Fibroblast of gingiva (primary cell): ENCODE data around the gene CLCA4.
"Not testable (repeated sequence)": the region's sequence is repeated elsewhere in the genome, so short reads cannot be mapped to it uniquely, and the experiment has no call there.

Source experiments
- DNase-seq: peaks from one replicate; pipeline ENCODE4 v3.0.0-alpha.2; 2011; ENCODE audit warnings: low read depth

CLCA4 gene

DNA sequence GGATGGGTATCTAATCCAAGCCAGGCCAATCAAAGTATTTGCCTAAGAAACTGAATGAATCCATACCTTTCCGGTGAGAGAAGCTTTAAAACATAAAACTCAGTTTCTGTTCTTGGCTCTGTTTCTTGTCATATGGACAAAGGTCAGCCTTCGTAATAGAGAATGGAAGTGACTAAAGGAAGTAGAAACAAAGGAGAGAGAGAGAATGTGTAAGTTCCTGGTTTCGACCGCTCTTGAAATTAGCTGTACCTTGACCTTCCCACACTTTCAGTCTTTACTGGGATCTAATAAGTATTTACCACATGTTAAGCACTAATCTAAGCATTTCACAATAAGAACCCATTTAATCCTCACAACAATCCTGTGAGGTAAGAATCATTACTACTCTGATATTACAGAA is 19.6 kb upstream of the CLCA4 start:
- DNase-seq, result no peak

DNA sequence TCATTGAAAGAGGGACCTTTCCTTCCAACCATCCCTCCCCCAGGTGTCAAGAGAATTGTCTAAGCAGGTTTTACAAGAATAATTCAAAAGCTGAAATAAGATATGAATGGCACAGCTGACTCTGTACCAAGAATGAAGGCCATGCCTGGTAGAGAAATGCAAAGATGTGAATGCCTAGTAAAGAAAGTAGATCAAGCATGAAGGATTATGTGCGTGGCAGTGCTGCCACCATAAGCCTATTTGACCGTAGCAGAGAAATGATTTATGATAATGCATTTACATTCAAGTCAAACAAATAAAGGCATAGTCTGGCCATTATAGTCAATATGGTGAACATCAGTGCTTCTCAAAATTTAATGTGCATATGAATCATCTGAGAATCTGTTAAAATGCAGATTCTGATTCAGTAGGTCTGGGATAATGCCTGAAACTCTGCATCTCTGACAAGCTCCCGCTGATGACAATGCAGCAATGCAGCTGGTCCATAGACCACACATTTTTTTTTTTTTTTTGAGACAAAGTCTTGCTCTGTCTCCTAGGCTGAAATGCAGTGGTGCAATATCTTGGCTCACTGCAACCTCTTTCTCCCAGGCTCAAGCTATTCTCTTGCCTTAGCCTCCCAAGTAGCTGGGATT is 16.6 kb upstream of the CLCA4 start:
- DNase-seq, result no peak

DNA sequence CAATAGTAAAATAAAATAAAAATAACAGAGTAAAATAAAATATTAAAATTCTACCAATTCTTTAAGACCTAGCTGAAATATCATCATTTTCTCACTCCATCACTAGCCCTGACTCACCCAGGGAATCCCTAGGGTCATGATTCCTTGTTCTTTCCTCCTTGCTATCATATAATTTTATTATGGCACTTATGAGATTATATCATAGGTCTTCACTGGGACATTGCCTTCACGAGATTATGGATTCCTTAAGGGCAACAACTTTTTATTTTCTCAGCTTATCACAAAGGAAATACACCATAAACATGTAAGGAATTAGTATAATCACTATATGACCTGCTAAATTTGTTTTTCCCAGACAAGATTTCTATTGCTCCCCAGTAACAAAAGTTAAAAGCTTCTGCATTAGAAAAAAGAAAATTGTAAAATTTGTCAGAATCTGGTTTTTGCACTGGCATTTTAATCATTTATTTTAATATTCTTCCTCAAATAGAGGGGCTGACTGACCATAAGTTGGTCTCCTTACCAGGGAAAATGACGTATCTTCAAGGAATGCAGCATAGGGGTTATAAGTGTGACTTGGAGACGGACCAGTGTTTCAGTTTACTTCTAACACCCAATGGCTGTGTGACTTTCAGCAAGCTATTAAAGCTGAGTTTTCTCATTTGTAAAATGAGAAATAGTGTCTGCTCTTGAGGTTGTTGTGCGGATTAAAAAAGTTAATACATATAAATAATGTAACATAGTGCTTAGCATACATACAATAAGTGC is 8.8 kb upstream of the CLCA4 start:
- DNase-seq, result no peak

DNA sequence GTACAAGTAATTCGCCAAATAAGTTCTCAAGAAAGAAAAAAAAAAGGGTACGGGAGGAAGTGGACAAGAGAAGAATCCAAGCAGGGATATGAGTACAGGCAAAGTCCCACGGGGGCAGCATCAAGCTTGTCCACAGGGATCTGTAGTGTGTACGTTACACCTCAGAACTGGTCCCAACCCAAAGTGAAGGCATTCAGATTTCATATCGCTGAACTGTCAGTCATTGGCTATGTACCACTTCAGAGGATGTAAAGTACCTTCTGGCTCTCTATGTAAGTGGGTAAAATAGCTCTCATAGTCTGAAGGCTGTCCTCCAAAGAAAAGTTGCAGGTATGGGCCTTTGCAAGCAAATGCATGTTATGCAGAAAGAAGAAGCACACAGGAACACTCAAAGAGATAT is 8.1 kb upstream of the CLCA4 start:
- no peak for DNase-seq

DNA sequence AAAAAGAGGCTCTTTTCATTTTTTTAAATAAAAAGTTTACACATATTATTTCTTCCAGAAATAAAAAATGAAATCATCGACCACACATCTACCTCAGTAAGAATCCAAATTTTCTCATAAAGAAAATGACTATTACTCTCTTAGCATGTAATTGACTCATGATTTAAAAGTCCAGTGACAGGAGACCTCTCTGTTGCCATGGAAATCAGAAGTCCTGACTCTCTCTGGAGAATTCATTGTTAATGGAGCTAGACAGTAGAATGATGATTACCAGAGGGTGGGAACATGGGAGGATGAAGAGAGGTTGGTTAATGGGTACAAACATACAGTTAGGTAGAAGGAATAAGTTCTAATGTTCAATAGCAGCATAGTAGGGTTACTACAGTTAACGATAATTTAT is 5.0 kb upstream of the CLCA4 start:
- no peak for DNase-seq

DNA sequence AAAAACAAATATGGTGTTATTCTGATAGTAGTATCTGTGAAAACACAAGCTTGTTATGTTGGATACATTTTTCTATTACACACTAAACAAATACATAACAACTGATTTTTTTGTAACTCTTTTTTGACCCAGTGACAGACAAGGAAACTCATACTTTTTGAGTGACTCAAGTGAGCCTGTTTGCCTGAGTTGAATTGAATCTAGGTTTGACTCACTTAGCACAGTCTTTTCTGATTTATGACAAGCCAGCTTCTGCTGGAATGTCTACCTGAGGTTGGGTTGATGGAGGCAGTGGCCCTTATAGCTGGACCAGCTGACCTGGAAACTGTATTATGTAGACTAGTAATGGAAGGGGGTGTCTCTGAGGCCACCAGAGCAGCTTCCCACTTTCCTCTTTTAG is 4.2 kb upstream of the CLCA4 start:
- DNase-seq, result no peak

DNA sequence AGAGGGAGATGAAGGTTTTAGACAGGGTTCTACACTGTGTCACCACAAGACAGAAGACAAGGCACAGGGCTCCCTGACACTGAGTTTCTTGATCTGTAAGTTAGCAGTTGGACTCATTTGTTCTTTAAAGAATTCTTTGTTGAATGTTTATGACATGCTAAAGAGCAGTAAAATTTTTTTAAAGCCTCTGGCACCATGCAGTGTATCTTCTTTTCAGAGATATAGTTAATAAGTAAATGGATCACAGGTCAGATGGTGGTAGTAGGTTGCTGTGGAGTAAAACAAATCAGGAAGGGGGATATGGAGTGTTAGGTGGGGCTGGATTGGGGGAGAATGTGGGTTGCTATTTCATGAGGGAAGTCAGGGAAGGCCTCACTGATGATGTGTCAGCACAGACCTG is 2.0 kb downstream of the CLCA4 start:
- no peak for DNase-seq

DNA sequence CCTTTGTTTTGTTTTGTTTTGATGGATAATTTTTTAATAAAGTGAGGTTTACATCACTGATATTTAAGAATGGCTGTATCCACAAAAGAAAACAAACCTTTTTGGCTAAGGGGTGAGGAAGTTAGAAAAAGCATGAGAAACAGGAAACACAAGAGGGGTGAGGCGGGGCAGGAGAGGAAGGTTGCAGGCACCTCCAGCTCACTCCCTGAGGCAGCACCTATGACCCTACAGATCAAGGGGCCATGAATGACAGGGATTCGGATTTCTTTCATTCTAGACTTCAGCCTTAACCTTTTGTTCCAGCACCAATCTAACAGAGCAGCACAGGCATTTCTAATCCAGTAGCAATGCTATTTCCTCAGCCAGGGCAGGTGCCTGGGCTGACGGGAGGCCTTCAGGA is 4.4 kb downstream of the CLCA4 start:
- no peak for DNase-seq

DNA sequence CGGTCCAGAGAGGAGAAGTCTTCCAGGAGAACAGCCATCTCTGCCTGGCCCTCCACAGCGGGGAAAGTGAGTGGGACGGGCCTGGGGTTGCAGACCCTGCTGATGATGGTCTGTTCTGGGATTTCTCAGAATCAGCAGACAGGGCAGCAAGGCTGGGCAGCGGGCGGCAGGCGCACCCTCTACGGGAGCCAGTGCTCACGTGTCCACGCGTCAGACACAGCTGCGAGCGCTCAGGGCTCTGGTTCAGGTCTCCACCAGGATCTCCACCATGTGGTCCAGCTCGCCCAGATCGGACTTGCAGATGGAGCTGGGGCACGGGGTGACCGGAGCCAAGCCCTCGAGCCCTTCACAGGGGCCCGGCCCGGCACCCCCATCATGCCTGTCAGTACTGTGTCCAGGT is 5.5 kb downstream of the CLCA4 start:
- no peak for DNase-seq

DNA sequence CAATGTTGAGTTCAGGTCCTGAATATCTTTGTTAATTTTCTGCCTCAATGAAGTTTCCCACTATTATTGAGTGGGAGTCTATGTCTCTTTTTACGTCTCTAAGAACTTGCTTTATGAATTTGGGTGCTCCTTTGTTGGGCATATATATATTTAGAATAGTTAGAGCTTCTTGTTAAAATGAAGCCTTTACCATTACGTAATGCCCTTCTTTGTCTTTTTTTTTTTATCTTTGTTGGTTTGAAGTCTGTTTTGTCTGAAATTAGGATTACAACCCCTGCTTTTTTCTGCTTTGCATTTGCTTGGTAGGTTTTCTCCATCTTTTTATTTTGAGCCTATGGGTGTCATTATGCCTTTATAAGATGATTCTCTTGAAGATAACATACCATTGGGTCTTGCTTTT is 10.9 kb downstream of the CLCA4 start:
- DNase-seq, result no peak

DNA sequence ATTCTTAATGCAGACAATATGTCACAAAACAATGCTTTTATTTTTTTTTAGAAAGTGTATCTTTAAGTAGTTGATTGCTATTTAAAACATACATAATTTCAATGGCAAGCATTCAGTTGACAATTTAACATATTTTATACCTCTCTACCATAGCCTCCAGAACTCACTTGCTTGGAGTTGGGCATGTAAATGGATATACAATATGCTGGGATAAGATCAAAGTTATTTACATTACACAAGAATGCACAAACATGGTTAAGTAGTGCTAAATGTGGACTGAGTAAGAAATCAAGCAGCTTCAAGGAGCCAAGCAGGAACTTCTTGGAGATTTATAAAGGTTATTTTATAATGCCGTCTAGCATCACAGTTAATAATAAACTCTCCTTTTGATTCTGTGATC is 17.0 kb downstream of the CLCA4 start:
- no peak for DNase-seq

DNA sequence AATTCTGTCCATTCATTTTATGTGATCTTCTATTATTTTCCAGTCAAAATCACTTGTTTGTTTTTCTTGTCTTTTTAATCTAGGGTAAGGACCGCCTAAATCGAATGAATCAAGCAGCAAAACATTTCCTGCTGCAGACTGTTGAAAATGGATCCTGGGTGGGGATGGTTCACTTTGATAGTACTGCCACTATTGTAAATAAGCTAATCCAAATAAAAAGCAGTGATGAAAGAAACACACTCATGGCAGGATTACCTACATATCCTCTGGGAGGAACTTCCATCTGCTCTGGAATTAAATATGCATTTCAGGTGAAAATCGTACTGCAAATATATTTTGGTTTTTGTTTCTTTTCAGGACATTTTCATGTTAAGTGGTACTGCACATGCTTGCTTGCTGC is 20.5 kb downstream of the CLCA4 start:
- no peak for DNase-seq

DNA sequence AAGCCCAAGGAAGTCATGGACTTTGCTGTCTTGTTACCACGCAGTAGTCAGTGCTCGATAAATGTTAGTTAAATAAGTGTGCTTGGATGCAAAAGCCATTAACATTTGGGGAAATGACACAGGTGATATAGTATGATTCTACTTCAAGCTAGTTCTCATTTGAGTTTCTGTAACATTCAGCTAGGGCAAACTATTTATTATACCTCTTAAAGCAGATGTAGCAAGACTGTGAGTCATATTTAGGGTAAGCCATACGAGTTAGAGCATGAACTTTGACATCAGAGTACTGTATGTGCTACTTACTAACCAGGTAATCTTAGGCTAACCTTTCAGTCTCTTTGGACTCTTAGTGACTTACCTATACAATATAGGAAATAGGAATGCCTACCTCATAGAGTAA is 21.0 kb downstream of the CLCA4 start:
- no peak for DNase-seq

DNA sequence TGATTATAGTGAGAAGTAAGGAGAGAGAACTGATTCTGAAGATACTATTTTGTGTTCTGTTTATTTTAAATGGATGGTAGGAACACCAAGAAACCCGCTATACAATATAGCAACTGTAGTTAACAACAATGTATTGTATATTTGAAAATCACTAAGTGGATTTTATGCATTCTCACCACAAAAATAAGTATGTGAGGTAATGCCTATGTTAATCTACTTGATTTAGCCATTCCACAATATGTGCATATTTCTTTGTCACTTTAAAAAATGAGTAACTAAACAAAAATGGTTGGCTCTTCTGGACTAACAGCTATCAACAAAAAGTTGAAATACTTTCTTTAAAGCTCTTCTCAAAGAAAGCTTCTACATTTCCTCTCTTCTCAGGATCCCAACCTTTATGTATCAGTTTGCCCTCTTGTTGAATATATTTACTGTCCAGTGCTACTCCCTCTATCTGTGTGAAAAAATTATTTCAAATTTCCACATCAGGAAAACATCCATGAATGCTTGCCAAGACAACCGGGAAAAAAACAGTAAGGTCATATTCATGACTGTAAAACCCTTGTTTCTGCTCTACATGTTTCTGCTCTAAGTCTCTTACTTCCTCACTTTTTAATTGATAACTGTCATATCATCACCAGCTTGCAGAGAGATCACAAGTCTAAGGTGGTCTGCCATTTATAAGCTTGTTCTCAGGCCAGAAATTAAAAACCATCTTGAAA is 27.0 kb downstream of the CLCA4 start:
- no peak for DNase-seq

DNA sequence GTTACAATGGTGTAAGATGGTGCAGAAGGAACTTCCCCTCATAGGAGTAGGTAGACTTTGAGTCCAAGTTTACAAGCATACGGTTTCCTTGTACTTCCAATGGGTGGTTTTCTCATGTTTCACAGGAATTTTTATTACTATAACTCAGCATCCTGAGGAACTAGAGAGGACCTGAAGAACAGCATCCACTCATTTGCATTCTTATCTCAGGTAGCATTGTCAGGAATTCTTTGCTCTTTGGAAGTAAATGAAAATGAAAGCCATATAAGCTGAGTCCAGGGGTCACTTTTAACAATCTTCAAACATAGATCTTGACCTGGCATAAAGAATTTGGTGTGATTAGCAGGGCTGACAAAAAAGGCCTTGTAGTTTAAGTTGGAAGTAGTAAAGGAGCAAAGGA is 34.4 kb downstream of the CLCA4 start:
- no peak for DNase-seq

DNA sequence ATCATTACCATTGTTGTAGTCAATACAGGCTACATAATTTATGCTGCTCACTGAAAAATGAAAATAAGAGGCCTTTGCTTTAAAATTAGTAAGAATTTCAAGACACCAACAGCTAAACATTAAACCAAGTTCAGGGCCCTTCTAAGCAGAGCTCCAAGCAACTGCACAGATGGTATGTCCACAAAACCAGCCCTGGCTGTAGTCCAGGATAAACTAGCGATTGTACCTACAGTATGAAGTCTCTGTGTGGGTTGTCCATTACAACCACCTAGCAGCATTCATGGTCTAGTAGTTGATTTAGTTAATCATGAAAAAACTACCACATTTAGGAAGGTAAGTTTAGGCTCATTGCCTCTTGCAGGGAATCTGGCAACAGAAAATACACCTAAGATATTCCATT is 35.3 kb downstream of the CLCA4 start:
- DNase-seq, result no peak

DNA sequence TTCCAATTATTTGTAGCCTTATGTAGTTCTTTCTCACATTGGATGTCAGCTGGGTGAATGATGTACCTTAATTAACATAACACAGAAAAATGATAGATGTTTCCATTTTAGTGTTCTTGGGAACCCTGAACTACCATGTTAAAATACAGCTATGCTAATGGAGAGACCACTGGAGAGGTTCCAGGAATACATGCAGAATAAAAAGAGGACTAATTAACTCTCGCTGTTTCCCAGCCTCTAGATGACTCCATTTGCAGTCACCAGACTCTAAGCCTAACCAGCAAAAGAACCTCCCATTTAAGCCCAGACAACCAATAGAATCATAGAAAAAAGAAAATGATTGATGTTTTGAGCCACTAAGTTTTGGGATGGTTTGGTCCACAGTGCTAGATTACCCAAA is 36.2 kb downstream of the CLCA4 start:
- DNase-seq, result no peak

DNA sequence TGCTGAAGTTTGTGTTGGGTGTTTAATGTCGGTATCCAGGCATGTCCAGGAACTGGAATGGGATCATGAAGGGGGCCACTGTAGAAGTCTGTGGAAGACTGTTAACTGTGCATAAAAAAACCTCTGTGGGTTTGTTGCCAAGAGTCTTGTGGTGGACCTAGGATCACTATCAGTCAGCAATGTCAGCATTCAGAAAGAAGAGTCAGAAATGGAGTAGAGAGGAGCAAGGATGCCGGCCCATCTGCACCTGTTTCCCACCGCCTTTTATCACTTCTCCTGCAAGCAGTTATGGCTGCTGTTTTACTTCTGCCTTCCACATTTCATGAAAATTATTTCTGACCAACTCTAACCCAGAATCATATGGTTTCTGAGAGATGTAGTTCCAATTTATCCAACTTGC is 36.7 kb downstream of the CLCA4 start:
- no peak for DNase-seq

DNA sequence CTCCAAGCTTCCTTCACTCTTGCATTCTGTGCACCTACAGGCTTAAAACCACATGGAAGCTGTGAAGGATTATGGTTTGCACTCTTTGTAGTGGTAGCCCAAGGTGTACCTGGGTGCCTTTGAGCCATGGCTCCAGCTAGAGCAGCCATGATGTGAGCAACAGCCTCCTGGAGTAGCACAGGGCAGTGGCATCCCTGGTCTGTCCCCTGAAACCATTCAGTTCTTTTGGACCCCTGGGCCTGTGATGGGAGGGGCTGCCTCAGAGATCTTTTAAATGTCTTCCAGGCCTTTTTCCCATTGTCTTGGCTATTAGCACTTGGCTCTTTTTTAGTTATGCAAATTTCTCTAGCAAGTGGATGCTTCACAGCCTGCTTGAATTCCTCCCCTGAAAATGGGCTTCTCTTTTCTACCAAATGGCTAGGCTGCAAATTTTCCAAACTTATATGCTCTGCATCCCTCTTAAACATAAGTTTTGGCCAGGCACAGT is 47.4 kb downstream of the CLCA4 start:
- no peak for DNase-seq

DNA sequence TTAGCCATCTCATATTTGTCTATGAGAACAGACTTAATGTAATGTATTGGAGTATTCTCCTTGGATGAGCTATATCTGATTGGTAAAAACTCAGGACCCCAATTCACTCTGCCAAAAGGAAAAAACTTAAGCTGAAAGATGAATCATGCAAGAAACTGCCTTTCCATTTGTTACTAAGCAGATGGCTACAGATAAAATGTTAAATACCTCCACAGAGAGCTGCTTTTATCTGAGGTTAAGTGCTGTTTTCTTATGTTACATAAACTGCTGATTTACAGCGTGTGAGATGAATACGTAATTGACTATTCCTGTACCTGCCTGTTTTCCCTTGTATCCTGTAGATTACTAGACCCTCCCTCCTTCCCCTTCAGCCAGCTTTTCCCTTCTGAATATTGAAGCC is 49.3 kb downstream of the CLCA4 start:
- no peak for DNase-seq

DNA sequence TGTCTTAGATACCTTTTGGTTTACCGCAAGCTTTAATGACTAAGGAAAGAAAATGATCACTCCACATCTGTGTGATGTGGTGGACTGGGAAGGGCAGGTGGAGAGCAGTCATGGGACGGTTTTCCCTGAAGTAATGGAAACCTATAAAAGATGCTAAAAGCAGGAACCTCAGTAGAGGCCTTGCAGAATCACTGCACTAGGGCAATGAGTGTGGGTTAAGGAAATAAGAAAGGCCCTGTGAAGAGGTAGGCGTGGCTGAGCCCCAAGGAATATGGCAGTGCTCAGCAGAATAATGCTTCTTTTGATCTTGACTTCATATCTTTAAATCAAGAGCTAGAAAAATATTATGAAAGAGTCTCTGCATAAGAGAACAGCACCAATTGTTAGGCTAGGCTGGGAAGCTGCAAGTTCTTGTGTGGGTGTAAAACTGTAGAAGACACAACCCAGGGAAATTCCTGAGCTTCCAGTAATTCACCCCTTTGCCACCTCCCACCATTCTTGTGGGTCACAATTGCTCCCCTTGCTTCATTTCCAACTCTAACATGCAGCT is 49.9 kb downstream of the CLCA4 start:
- DNase-seq, result no peak

DNA sequence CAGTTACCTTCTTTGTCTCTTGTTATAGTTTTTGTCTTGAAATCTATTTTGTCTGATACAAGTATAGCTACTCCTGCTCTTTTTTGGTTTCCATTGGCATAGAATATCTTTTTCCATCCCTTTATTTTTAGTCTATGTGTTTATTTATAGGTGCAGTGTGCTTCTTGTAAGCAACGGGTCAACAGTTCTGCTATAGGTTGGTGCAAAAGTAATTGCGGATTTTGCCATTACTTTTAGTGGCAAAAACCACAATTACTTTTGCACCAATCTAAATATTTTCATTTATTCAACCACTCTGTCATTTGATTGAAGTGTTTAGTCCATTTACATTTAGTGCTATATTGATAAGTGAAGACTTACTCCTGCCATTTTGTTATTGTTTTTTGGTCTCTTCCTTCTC is 59.2 kb downstream of the CLCA4 start:
- not testable (repeated sequence) for DNase-seq

DNA sequence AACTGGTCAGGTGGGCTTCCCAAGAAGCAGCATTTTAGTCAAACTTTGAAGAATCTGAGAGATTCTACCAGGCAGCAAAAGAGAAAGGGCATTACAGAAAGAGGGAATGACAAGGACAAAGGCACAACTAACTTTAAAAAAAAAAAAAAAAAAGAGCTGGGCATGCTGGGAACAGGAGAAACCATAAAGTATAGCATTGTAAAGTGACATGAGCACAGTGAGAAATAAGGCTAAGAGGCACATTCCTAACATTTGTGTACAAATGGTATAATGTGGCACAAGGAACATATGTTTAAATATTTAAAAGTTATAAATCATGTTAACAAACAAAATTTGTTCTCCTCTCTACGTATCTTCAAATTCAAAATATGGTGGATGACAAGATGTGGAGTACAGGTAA is 69.6 kb downstream of the CLCA4 start:
- no peak for DNase-seq
